Skin of body (tissue), 2 donors: ENCODE data around the gene LRRC10. TPM values are rescaled to one million over a fixed set of nuclear protein-coding genes. Genes with fewer than 3 reads are reported as not detected.
"Not testable (repeated sequence)": the region's sequence is repeated elsewhere in the genome, so short reads cannot be mapped to it uniquely, and the experiment has no call there.

Experiments
- DNase-seq: peaks from one replicate; lab custom pipeline; 2025; lab: John Stamatoyannopoulos, UW
- total RNA-seq: library from RNA; depleted of rRNA; stranded (reverse); fragments of >200 nt; gene quantifications from one replicate; pipeline ENCODE4 v1.2.3, GENCODE V29; 2014

LRRC10 gene
- total RNA-seq, 1 donor from 2014 or later = 0.10 TPM

DNA sequence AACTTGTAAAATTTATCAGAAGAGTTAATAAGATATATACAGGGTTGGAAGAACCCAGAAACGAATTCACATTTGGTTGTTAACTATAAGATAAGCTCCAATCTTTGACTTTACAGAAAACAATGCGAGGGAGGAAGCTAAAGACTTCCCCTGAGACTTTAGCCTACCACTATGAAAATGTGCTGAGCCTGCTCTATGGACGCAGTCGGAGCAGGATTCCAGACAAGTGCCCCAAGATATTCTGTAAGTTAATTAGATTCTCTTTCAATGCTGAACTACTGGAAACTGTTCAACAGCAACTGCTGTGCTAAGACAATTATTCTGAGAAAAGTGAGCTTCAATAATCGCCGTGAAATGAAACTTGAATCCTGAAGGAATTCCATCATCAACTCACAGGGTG is 8.3 kb upstream of the LRRC10 start:
- DNase-seq = no peak

DNA sequence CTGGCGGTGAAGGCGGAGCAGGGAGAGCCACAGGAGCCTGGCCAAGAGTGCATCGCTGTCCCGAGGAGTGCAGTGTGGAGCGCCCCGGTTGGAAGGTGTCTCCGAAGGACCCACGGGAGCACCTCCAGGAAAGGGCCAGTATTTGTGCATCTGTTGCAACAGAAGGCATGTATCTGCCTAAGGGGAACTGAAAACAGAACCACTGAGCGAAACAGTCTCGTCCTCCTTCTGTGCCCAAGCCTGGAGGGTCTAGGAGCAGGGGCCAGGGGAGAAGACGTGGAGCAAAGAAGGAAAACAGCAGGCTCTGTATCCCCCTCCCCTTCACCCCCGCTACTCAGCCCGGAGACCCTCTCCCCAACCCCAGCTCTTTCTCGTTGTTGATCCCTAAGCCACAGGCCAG is 5.3 kb upstream of the LRRC10 start:
- DNase-seq = no peak

DNA sequence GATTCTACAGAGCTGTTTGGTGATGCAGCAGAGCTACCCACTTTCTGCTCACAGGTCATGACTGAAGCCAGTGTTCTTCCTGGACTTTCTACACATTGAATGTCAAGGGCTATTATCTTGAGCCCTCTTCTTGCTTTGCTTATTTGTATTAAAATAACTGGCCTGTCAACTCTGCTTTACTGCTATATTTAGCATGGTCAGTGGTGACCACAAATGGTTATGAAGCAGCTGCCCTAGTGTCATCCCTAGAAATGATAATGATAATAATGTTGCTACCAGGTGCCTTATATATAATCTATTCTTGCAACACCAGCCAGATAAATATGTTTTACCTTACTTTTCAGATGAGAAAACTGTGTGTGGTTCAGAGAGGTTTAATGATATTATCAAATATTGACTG is 2.6 kb upstream of the LRRC10 start:
- DNase-seq = no peak

DNA sequence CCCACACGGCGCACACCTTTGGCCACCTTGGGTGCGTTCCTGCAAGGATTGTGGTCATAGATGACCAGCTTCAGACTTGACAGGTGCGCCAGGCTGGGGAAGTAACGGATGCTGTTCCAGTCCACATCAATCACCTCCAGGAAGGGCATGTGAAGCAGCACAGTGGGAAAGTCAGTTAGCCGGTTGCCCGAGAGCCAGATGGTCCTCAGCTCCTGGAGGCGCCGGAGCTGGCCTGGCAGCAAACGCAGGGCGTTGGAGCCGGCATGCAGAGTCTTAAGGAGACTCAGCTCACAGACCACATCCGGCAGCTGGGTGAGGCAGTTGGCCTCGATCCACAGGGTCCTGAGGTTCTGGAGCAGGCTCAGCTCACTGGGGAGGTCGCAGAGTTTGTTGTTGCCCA is 581 bp downstream of the LRRC10 start:
- DNase-seq = no peak

DNA sequence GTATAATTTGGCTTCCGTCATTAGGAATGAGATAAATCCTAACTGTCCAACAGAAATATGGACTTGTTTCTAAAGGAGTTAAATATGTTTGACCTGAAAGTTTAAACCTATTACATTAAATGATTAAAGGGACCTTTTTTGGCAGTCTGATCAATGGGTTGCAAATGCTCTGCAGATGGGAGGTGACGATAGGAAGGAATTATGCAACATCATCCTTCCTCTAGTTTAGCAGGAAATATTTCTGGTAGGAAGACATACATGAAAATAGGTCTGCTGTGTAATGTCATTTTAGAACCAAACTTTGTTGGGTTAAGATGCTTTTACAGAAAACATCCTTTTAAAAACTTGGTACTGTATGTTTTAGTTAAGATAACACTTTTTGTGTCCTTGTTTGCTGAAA is 2.6 kb downstream of the LRRC10 start:
- DNase-seq = no peak

DNA sequence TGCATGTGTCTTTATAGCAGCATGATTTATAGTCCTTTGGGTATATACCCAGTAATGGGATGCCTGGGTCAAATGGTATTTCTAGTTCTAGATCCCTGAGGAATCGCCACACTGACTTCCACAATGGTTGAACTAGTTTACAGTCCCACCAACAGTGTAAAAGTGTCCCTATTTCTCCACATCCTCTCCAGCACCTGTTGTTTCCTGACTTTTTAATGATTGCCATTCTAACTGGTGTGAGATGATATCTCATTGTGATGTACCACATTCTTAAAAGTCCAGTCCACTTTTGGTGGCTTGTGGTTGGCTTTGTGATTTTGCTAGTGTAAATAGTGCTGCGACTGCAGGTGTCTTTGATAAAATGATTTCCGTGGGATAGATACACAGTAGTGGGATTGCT is 6.4 kb downstream of the LRRC10 start:
- not testable (repeated sequence) for DNase-seq

DNA sequence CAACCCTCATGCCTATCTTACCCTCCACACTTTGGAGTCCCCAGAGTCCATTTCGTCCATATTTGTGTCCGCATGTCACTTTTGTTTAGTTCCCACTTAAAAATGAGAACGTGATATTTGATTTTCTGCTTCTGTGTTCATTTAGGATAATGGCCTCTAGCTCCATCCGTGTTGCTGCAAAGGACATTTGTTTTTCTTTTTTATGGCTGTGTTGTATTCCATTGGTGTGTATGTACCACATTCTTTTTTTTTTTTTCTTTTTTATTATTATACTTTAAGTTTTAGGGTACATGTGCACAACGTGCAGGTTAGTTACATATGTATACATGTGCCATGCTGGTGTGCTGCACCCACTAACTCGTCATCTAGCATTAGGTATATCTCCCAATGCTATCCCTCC is 7.2 kb downstream of the LRRC10 start:
- DNase-seq = not testable (repeated sequence)

DNA sequence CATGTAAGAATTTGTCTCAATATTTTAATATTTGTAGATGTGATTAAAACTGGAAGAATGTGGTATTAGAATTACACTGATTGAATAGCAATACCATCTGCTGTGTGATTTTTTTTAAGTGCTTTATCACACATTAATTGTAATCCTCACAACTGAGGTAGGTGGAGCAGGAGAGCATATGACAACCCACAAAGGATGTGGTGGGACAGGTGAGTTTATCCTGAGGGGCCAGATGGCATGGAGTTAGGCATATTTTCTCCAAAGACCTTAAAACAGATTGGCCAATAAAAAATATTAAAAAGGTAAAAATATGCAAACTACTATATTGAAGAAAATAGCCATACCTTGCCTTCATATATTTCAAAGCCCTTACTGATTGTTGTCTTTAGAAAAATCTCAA is 7.8 kb downstream of the LRRC10 start:
- DNase-seq = no peak

DNA sequence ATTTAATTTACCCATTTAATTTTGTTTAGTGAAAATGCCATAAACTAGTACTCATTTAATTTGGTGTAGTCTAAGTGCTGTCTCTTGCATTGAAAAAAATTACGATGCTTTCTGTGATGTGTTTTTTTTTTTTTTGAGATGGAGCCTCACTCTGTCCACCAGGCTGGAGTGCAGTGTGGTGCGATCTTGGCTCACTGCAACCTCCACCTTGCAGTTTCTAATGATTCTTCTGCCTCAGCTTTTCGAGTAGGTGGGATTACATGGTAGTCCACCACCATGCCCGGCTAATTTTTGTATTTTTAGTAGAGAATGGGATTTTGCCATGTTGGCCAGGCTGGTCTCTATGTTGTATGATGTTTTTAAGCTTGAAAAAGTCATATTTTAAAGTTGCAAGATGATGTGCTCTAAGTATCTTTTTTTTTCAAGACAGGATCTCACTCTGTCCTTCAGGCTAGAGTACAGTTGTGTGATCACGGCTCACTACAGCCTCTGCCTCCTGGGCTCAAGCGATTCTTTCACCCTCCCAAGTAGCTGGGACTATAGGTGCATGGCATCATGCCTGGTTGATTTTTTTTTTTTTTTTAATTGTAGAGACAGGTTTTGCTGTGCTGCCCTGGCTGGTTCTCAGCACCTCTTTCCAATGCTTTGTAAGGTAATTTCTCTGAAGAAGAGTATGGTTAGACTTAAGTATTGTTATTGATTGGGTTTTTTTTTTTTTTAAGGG is 8.6 kb downstream of the LRRC10 start:
- DNase-seq = no peak

DNA sequence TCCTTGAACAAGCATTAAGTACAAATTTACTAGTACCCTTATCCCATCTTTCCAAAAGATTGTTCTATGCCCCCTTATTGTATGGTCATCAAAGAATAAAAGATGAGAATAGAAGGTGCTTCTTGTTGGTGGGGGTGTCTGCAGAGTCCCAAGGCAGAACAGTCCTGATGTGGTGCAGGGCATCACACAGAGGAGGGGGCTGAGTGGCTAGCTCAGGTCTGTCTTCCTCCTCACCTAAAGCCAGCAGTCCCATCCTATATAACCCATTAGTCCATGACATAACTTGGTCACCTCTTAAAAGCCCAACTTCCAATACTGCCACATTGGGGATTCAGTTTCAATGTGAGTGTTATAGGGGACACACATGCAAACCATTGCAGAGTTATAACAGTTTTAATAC is 9.9 kb downstream of the LRRC10 start:
- no peak for DNase-seq

DNA sequence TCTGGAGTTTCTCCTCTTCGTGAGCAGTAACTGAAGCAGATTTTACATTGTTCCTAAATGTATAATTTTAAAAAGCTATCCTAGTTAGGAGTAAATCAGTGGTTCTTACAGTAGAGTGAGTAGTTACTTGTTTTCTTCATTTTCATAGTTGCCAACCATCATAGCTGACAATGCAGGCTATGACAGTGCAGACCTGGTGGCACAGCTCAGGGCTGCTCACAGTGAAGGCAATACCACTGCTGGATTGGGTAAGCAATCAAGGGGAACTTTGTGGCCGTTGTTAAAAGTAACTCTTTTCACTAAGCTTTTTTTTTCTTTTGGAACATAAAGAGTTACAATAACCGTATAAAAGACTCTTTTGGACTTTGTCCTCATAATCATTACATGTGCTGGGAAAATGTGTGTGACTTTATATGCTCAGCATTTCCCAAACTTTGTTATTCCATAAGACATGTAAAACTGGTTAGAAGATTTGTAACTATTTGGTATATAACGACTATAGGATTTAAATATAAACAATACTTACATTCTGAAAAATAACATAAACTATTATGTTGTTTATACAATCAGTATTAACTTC is 12.4 kb downstream of the LRRC10 start:
- DNase-seq = no peak

DNA sequence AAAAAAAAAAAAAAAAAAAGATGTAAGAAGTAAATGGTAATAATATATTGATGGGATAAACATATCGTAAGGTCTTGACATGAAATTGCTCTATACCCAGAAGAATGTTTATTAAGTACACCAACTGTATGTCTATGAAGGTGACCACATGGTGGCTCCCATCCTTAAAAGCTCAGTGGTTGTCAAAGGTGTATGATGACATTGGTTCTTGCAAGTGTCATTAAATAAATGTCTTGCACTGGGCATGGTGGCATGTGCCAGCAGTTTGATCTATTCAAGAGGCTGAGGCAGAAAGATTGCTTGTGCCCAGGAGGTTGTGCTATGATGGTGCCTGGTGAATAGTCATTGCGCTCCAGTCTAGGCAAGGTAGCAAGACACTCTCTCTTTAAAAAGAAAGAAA is 15.0 kb downstream of the LRRC10 start:
- DNase-seq = no peak

DNA sequence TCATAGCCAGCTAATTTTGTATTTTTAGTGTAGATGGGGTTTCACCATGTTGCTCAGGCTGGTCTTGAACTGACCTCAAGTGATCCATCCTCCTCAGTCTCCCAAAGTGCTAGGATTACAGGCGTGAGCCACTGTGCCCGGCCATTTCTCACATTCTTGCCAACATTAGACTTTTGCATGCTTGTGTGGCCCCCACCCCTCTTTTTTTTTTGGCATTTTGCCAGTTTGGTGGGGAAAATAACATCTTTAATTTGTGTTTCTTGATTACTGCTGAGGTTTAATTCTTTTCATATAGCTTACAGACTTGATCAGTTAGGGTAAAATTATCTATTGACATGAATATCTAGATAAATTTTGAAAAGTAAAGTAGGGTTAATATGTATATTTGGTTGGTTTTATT is 21.6 kb downstream of the LRRC10 start:
- DNase-seq = no peak

DNA sequence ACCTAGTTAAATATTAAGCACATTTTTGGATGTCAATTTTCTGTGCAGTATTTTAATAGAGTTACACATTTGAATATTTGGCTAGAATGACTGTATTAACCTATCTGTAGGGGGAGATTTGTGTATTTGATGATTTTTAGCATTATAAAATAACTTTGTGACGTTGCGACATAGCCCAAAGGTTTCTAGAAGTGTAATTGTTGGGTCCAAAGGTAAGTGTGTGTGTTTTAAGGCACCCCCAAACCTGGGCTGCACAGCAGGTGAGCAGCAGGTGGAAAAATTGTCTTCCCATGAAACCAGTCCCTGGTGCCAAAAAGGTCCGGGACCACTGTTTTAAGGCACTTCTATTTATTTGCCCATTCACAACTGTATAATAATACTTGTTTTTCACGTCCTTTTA is 22.2 kb downstream of the LRRC10 start:
- no peak for DNase-seq

DNA sequence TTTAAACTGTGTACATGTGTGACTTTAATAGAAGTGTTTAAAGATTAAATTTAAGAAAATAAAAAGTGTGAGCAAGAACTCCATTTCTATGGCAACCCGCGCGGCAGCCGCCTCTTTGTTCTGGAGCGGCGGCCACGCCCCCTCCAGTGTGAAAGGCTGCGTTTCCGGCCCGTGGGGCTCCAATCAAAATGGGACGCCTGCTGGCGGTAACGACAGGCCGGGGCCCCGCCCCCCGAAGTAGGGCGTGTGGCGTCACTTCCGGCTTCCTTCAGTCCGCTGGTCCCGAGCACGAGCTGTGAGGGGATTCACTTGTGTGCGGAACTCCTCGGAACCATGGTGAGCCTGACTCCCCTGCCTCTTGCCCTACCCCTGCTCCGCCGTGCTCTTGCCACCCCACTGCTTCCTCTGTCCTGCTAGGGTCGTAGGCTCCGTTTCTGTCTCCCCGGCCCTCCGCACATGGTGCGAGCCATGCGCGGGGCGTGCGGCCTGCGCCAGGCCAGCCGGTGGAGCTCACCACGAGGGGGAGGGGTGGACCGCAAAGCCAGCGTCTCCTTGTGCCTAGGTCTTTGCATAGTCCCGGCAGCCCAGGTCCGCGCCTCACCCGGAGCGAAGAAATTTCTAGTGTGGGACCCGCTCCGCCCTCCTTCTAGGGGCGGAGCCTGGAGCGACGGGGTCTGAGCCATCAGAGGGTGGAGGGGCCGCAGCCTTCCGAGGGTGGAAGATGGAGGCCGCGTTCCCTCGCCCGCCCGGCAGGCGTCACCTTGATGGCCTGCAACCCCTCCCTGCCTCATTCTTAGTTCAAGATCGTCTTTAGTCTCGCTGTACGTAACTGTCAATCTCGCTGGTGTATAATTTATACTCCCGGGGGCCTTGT is 25.3 kb downstream of the LRRC10 start, which contains the start of gene CCT2:
Gene CCT2, plus strand, starts transcription at position 271 of the 874 bp plus-strand sequence. Its CDS starts 63 bp downstream, at position 334.
- DNase-seq = peak; percentile 96

DNA sequence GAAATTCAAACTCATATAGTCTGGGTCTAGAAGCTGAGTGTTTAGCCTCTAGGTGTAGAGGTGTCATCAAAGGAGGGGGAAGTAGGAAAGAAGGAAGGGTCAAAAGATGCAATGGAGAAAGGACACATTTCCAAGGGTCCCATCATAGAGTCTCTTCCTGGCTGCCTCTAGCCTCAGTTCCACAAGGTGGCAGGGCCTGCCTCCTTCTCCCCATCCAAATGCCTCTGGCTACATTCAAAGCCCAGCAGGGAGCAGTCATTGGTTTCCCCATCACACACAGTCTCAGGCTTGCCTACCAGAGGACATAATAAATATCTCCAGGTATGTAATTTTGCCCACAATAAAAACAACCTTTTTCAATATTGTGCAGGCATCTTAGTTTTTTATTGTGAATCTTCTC is 27.5 kb downstream of the LRRC10 start:
- DNase-seq = no peak

DNA sequence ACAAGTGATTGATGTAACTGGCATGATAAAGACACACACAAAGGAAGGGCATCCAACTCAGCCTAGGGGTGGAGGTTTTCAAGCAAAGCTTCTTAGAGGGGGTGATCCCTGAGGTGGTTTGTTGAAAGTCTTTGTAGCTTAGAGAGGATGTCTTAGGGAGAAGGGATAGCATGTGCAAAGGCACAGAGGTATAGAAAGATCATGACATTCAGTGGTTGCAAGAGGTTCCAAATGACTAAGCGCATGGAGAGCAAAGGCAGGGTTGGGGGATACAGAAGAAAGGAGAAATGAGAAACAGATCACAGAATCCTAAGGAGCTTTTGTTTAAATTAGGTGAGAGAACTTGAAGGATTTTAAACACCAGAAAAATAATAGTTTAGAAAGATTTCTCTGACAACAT is 30.6 kb downstream of the LRRC10 start:
- DNase-seq = no peak

DNA sequence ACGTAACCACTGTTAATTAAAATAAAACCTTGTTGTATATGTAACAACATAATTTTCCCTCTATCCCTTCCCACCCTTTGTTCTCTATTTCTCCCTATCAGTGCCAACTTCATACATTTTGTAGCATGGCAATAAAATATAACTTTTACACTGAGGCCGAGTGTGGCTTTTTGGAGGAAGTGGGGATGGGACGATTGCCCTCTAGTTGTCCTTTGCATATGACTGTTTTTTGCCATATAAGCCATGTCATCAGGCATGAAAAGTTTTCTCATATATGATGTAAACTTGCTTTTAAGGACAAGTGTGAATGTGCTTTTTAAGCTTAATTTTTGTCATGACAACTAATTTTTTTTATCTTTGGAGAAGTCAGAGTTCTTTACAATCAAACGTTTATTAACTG is 31.7 kb downstream of the LRRC10 start:
- no peak for DNase-seq

DNA sequence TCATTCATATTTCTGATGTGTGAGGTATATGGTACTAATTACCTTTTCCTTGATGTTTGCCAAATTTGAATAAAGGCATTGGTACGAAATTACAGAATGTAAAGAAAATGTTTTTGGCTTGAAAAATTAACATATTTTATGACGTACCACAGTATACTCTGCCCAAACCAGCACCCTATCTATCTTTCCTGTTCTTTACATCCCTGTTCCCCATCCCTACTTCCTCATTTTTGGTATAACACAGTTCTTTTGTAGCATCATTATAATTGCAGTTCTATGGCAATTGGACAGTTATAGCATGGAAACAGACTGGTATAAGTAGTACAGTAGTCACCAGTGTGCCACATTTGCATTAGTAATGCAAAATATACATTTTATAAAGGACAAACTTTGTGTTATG is 32.4 kb downstream of the LRRC10 start:
- no peak for DNase-seq

DNA sequence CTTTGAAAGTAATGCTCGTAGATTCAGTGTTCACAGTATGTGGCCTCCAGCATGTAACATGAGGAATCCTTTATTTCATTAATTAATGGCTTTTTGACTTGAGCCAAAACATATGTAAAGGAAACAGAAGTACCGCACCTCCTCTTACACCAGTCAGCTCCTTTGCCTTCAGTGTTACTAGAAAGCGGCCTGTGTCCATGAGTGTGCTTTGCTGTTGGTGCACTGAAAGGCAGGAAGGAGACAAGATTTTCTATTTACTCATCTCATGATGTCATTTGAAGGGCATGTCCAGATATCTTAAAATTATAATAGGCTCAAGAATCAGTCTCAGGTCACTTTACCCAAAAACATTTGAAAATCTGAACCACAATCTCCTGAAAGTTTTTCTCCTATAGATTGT is 35.4 kb downstream of the LRRC10 start:
- DNase-seq = no peak

DNA sequence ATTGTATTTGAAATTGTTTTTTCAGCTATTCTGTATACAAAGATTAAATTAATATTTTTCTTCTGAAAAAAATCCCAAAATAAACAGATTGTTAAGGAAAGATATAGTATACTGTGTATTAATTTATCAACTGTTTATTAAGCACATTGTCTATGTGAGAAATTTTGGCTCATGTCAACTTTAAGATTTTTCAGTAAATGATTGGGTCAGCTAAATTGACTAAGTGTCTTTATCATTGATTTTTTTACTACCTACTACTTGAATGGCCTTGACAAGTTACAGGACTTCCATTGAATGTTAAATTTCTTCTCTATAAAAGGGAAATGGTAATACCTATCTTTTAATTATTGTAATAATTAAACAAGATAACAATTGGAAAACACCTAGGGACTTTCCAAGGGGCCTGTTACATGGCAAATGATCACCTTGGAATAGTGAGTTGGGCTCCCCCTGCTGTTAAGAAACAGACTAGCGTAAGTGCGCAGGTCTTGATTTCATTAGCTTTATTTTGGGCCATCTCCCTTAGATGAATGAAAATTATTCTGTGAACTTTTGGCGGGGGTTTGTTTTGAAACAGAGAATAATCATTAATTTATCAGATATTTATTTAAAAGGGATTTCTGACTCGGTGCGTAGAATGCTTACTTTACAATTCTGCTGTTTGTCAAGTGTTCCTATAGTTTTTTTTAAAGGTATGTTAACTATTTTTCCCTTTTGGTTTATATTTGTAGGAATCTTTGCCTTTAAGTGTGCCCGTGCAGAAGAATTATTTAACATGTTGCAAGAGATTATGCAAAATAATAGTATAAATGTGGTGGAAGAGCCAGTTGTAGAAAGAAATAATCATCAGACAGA is 39.9 kb downstream of the LRRC10 start:
- DNase-seq = peak; percentile 42
